Progenitor cell of endocrine pancreas (in vitro differentiated cells): Measurements from ENCODE around the gene FREM3. TPM values are rescaled to one million over a fixed set of nuclear protein-coding genes. Genes with fewer than 3 reads are reported as not detected.
"Not testable (repeated sequence)": the region's sequence is repeated elsewhere in the genome, so short reads cannot be mapped to it uniquely, and the experiment has no call there.

Source experiments
- DNase-seq: peaks from one replicate; pipeline ENCODE4 v3.0.0; 2021; ENCODE audit warnings: low spot score; ENCODE audit not compliant: unreplicated experiment
- H3K27ac Mint-ChIP-seq: 2 replicates; pipeline ENCODE4 v1.8.0; 2021; ENCODE audit warnings: mild to moderate bottlenecking, moderate library complexity, mixed read lengths
- H3K27me3 Mint-ChIP-seq: 2 replicates; pipeline ENCODE4 v1.8.0; 2021; ENCODE audit warnings: mixed read lengths
- H3K36me3 Mint-ChIP-seq: 2 replicates; pipeline ENCODE4 v1.8.0; 2022; ENCODE audit warnings: mixed read lengths; ENCODE audit not compliant: insufficient read depth
- H3K4me1 Mint-ChIP-seq: 2 replicates; pipeline ENCODE4 v1.8.0; 2021; ENCODE audit warnings: low read depth, mixed read lengths
- H3K4me3 Mint-ChIP-seq: 2 replicates; pipeline ENCODE4 v1.8.0; 2021; ENCODE audit warnings: low read depth, mild to moderate bottlenecking, moderate library complexity, mixed read lengths
- H3K9me3 Mint-ChIP-seq: 2 replicates; pipeline ENCODE4 v1.8.0; 2021; ENCODE audit warnings: low read depth, mixed read lengths
- CTCF ChIP-seq: fragments of 200-600 bp; sonication (generic); IDR thresholded peaks from one replicate; pipeline ENCODE4 v1.5.0; 2021; ENCODE audit warnings: antibody characterized with exemption, mild to moderate bottlenecking; ENCODE audit not compliant: unreplicated experiment
- total RNA-seq: library from RNA; stranded (reverse); gene quantifications from 2 replicates; pipeline ENCODE4 v1.2.1, GENCODE V29; 2021

Gene FREM3
- total RNA-seq, 1 donor from 2014 or later, result not detected

DNA sequence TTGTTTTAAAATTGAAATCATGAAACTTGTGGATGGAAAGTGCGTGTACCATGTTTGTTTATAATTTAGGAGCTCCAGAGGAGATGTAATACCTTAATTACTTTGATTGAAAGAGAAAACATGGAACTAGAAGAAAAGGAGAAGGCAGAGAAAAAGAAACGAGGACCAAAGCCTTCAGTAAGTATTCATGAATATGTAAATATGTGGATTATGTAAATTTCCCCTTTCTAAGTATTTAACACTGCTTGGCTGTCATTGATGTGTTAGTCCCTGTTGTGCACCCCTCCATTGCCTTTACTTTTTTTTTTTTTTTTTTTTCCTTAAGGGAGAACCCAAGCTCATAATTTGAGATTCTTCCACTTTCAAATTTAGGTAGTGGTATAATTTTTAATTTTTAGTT is 150.5 kb downstream of the FREM3 start:
- TF ChIP-seq CTCF, result no peak
- H3K4me1 Mint-ChIP-seq, result peaks cover 8% of the 10 kb centered on the region
- no peaks in the 10 kb centered on the region for H3K27me3 Mint-ChIP-seq
- H3K4me3 Mint-ChIP-seq, result no peak overlapping the region
- H3K27ac Mint-ChIP-seq, result no peak overlapping the region
- no peaks in the 10 kb centered on the region for H3K9me3 Mint-ChIP-seq
- peaks cover 31% of the 10 kb centered on the region for H3K36me3 Mint-ChIP-seq
- no peak for DNase-seq

DNA sequence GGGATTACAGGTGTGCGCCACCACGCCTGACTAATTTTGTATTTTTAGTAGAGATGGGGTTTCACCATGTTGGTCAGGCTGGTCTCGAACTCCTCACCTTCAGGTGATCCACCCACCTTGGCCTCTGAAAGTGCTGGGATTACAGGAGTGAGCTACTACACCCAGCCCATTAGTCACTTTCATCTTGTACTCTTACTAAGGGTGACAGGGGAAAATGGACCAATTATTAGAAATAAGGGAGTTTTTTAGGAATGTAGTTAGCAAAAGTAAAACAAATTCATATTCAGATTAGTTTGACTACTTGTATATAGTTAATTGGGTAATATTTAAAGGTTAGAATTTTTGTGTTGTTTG is 160.8 kb downstream of the FREM3 start:
- Mint-ChIP-seq H3K4me1 (no peaks in the 10 kb centered on the region), H3K27me3 (no peaks in the 10 kb centered on the region), H3K9me3 (no peaks in the 10 kb centered on the region), H3K36me3 (peaks cover 47% of the 10 kb centered on the region), H3K27ac (no peak overlapping the region), H3K4me3 (no peak overlapping the region)
- no peak for TF ChIP-seq CTCF
- no peak for DNase-seq

DNA sequence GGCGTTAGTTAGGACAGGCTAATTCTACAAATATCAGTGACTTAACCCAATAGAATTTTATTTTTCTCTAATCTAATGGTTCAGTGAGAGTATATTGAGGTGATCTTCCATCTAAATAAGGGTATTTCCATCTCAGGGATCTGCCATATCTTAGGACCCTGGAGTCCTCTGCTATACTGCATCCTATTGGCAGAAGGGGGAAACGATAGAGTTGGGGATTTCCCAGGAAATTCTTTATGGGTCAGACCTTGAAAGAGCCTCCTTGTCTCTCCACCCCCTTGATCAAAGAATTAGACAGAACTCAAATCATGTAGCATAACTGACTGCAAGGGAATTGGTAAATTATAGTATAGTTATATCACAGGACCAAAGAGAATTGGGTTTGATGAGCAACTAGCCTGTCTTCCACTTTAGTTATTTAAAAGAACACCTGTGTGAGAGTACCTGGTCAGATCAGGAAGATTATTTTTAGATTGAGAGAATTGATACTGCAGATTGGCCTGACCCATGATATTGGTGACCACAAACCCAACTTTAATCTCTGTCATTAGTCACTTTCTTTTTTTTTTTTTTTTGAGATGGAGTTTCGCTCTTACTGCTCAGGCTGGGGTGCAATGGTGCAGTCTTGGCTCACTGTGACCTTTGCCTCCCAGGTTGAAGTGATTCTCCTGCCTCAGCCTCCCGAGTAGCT is 161.4 kb downstream of the FREM3 start:
- Mint-ChIP-seq H3K36me3 (peaks cover 49% of the 10 kb centered on the region), H3K4me3 (no peak overlapping the region), H3K9me3 (no peaks in the 10 kb centered on the region), H3K27me3 (no peaks in the 10 kb centered on the region), H3K27ac (no peak overlapping the region), H3K4me1 (no peaks in the 10 kb centered on the region)
- DNase-seq, result no peak
- TF ChIP-seq CTCF, result no peak

- TF ChIP-seq CTCF, result no peak
- no peak for DNase-seq
- Mint-ChIP-seq H3K27me3 (no peaks in the 10 kb centered on the region), H3K36me3 (peaks cover 50% of the 10 kb centered on the region), H3K4me3 (no peak overlapping the region), H3K9me3 (no peaks in the 10 kb centered on the region), H3K4me1 (no peaks in the 10 kb centered on the region), H3K27ac (no peak overlapping the region)
Observed at GRCh38 chr4:143531788-143532491, 168.5 kb downstream of the FREM3 start.

GRCh38 chr4:143531380-143531779 is 169.1 kb downstream of the FREM3 start:
- Mint-ChIP-seq H3K36me3 (peaks cover 51% of the 10 kb centered on the region), H3K4me1 (no peaks in the 10 kb centered on the region), H3K27ac (no peak overlapping the region), H3K4me3 (no peak overlapping the region), H3K9me3 (no peaks in the 10 kb centered on the region), H3K27me3 (no peaks in the 10 kb centered on the region)
- DNase-seq, result no peak
- TF ChIP-seq CTCF, result peak; percentile 41

- not testable (repeated sequence) for H3K27me3 Mint-ChIP-seq
- H3K36me3 Mint-ChIP-seq, result peaks cover 45% of the 10 kb centered on the region
Observed at GRCh38 chr4:143528046-143528445, 172.4 kb downstream of the FREM3 start.

More at GRCh38 chr4:143528046-143528445, 172.4 kb downstream of the FREM3 start:
- H3K9me3 Mint-ChIP-seq, H3K4me3 Mint-ChIP-seq, H3K4me1 Mint-ChIP-seq, H3K27ac Mint-ChIP-seq, DNase-seq: not testable (repeated sequence)
